MM.1S (cell line): ENCODE measurements around the gene GNG12.

Experiments used
- CTCF ChIP-seq: fragments of 300-600 bp; sonication (generic); IDR thresholded peaks from 2 replicates; pipeline ENCODE4 v1.5.1; 2016; ENCODE audit warnings: antibody characterized with exemption, low read length, mixed read lengths
- EZH2 ChIP-seq: fragments of 300-600 bp; sonication (generic); optimal IDR thresholded peaks from 2 replicates; pipeline ENCODE3; 2017; ENCODE audit warnings: low read depth, mild to moderate bottlenecking, antibody characterized with exemption, low read length, mixed read lengths

GRCh38 chr1:67747671-67748546 lies 85.4 kb downstream of the GNG12 start:
- TF ChIP-seq CTCF = no peak
- TF ChIP-seq EZH2 = no peak
